Upper lobe of left lung (tissue), 6 donors: ENCODE measurements around the gene DICER1. TPM values are rescaled to one million over a fixed set of nuclear protein-coding genes. Genes with fewer than 3 reads are reported as not detected.

ENCODE experiments used
- ATAC-seq, 2 donors: fragments of 200-7000 bp; cut with Tn5 transposase; one replicate each; pipeline ENCODE4 v1.9.1; 2022; ENCODE audit warnings: mild to moderate bottlenecking in 2 of 2, moderate library complexity in 2 of 2; ENCODE audit not compliant: low FRiP score in 2 of 2
- DNase-seq, 2 donors: peaks; one replicate each; pipeline ENCODE4 v3.0.0-alpha.2; 2019 to 2020
- H3K27ac ChIP-seq, 4 donors: fragments of 200-600 bp; sonication (generic); one replicate each; pipeline ENCODE4 v1.5.1; 2016 to 2019
- H3K27me3 ChIP-seq, 4 donors: fragments of 200-600 bp; sonication (generic); one replicate each; pipeline ENCODE4 v1.5.1; 2017 to 2019
- H3K36me3 ChIP-seq, 4 donors: fragments of 200-600 bp; sonication (generic); one replicate each; pipeline ENCODE4 v1.5.1; 2016 to 2019
- H3K4me1 ChIP-seq, 4 donors: fragments of 200-600 bp; sonication (generic); one replicate each; pipeline ENCODE4 v1.5.1; 2018 to 2019
- H3K4me3 ChIP-seq, 4 donors: fragments of 200-600 bp; sonication (generic); one replicate each; pipeline ENCODE4 v1.5.1; 2017 to 2019; ENCODE audit warnings: mild to moderate bottlenecking in 2 of 4, moderate library complexity in 1 of 4
- H3K9me3 ChIP-seq, 4 donors: fragments of 200-600 bp; sonication (generic); one replicate each; pipeline ENCODE4 v1.5.1; 2018 to 2019
- EP300 ChIP-seq, 4 donors: sonication (generic); formaldehyde crosslinking; IDR thresholded peaks; one replicate each; pipeline ENCODE4 v1.5.1; 2017; ENCODE audit warnings: antibody characterized with exemption in 4 of 4, control low read depth in 2 of 4
- POLR2A ChIP-seq, 4 donors: fragments of 450-650 bp; IDR thresholded peaks; one replicate each; pipeline ENCODE4 v1.5.1; 2016 to 2017; ENCODE audit warnings: antibody characterized with exemption in 4 of 4, mild to moderate bottlenecking in 2 of 4
- POLR2AphosphoS5 ChIP-seq, 2 donors: sonication (generic); formaldehyde crosslinking; IDR thresholded peaks; one replicate each; pipeline ENCODE4 v1.5.1; 2017; ENCODE audit warnings: antibody characterized with exemption in 2 of 2
- WGBS, 2 donors: methylation state at CpG; one replicate each; pipeline ENCODE4 v1.1.5; 2017 to 2018; 5-methylcytosine and 5-hydroxymethylcytosine counted together
- total RNA-seq, 6 donors: library from RNA; depleted of rRNA in 4 of 6; stranded (reverse); fragments of >200 nt in 4 of 6; gene quantifications; one replicate each; pipeline versions ENCODE4 v1.1.0 to v1.2.1, GENCODE V29; 2016 to 2021
- TF ChIP-seq, protein P1 (sequence below), 6 experiments: fragments of 450-650 bp in 4 of 6; fragments of 200-600 bp in 2 of 6; sonication (generic) in 2 of 6; IDR thresholded peaks; one replicate each; pipeline ENCODE4 v1.5.1; 2016 to 2019; ENCODE audit warnings: antibody characterized with exemption in 6 of 6
- donor health status: DM: no; HTN: no; CAD: no; lungs with moderate emphysema.
- donor health status: DM: no; HTN: yes; CAD: no; lungs with severe emphysema.

Gene DICER1
- total RNA-seq, 6 donors from 2014 or later: 57.7 to 106 (median 75.1) TPM

DNA sequence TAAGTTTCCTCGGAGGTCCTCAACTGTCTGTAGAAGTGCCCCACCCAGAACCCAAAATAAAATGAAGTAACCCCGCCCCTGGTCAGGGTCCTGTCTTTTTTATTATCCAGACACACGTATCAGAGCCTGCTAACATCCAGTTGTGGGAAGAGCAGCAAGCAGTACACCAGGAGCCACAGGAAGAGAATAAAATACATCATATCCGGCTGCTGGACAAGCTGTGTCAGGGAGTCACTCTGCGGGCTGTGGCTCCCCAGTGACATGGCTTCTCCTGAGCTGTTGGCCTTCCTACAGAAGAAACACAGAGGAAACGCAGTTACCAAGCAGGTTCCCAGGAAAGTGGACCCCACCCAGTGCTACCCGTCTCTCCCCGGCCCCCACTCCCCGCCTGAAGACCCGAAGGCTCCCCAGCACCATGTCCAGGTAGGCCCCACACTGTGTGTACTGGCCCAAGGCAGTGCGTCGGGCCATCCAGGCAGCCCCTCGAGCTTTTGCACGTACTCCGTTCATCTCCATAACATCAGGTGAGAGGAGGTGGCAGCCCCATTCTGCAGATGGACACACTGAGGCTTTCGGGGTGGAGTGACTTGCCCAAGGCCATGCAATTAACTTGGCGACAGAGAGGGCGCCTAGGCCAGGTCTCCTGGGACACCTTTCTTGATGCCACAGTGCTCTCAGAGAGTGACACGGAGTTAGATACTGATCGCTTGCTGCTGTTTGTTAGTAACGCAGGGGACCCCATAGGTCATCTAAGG, 34.3 kb upstream of the DICER1 start:
- ATAC-seq: no peak
- Histone ChIP-seq H3K4me3 (no peak overlapping the region), H3K4me1 (peaks cover 14 to 23% (median 16%) of the 10 kb centered on the region in 4 donors), H3K27ac (peak overlapping the region in 2 of 4 donors; percentile 12 to 42), H3K27me3 (no peaks in the 10 kb centered on the region), H3K9me3 (no peaks in the 10 kb centered on the region), H3K36me3 (no peaks in the 10 kb centered on the region)
- WGBS, 2 donors: 75 to 79% methylated on average over 19 to 20 of the region's 21 CpGs
- TF ChIP-seq, protein P1, sequence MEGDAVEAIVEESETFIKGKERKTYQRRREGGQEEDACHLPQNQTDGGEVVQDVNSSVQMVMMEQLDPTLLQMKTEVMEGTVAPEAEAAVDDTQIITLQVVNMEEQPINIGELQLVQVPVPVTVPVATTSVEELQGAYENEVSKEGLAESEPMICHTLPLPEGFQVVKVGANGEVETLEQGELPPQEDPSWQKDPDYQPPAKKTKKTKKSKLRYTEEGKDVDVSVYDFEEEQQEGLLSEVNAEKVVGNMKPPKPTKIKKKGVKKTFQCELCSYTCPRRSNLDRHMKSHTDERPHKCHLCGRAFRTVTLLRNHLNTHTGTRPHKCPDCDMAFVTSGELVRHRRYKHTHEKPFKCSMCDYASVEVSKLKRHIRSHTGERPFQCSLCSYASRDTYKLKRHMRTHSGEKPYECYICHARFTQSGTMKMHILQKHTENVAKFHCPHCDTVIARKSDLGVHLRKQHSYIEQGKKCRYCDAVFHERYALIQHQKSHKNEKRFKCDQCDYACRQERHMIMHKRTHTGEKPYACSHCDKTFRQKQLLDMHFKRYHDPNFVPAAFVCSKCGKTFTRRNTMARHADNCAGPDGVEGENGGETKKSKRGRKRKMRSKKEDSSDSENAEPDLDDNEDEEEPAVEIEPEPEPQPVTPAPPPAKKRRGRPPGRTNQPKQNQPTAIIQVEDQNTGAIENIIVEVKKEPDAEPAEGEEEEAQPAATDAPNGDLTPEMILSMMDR (IDR thresholded peaks at IDR 0.05): no peak
- TF ChIP-seq EP300 (IDR thresholded peaks at IDR 0.05) (no peak), POLR2A (IDR thresholded peaks at IDR 0.05) (no peak), POLR2AphosphoS5 (IDR thresholded peaks at IDR 0.05) (no peak)
- peak in 1 of 2 donors; percentile 56 for DNase-seq

DNA sequence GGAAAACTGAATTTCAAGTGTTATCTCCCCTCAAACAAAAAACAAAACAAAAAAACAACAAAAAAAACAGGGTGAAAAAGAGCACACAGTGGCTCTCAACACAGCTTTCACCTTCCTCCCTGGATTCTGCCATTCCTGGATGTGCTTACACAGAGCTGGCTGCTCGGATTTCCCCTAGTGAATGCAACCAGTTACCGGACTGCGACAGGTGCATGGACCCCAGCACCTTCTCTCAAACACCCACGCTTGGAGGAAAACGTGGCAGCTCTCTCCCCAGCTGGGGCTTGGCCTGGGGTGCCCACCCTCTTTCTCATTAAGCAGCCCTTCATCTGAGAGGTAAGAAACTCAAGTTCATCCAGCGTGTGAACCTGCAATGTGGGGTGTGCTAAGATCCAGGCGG, 33.5 kb upstream of the DICER1 start:
- TF ChIP-seq POLR2A (IDR thresholded peaks at IDR 0.05) (no peak), EP300 (IDR thresholded peaks at IDR 0.05) (no peak)
- Histone ChIP-seq H3K4me1 (peaks cover 18 to 26% (median 20%) of the 10 kb centered on the region in 4 donors), H3K4me3 (no peak overlapping the region), H3K9me3 (no peaks in the 10 kb centered on the region), H3K27me3 (no peaks in the 10 kb centered on the region), H3K27ac (no peak overlapping the region), H3K36me3 (no peaks in the 10 kb centered on the region)
- DNase-seq (no peak), ATAC-seq (no peak)
- 89 to 92% methylated on average over 7 of the region's 7 CpGs for whole genome bisulfite sequencing, 2 donors

- no peaks in the 10 kb centered on the region for H3K9me3 ChIP-seq
- H3K4me3 ChIP-seq: no peak overlapping the region
- H3K27me3 ChIP-seq: no peaks in the 10 kb centered on the region
- no peaks in the 10 kb centered on the region for H3K36me3 ChIP-seq
- 59 to 61% methylated on average over 4 of the region's 4 CpGs for WGBS, 2 donors
- DNase-seq: no peak
- H3K4me1 ChIP-seq: peaks cover 18 to 26% (median 22%) of the 10 kb centered on the region in 4 donors
- no peak overlapping the region for H3K27ac ChIP-seq
- no peak for TF ChIP-seq POLR2A (IDR thresholded peaks at IDR 0.05)
- no peak for TF ChIP-seq EP300 (IDR thresholded peaks at IDR 0.05)
- TF ChIP-seq, protein P1 (IDR thresholded peaks at IDR 0.05): no peak
- no peak for TF ChIP-seq POLR2AphosphoS5 (IDR thresholded peaks at IDR 0.05)
- ATAC-seq: no peak
Observed at GRCh38 chr14:95190346-95190840, 33.1 kb upstream of the DICER1 start.

DNA sequence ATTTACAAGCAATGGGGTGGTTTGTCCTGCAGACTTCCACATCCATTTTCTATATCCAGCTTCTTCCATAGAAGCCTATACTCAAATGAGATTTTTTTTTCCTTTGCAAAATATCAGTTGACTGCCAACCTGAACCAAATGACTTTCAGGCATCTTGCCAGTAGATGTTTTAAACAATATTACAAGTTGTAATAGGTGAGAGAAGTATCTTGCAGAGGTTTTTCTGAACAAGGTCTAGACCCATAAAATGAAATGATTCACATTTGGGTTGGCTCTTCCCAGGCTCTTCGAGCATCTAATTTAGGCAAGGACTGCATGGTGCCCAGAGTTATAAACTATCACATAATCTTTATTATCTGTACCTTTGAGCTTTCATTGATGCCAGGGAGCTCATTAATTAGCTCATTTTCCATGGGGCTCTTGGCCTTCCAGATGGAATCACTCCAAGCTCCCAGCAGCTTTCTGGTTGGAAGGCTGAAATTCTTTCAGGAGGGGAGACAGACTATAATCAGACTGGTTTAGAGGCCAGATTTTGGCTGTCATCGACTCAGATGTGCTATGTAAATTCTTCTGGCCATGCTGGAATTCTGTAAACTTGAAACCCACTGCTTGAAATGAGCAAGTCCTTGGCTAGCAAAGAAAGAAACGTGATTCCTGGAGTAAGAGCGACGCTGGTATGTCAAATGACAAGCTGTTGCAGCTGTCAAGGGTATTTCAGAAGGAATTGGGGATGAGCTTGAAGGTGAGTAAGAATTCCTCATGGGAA, 32.2 kb upstream of the DICER1 start:
- 54 to 70% methylated on average over 5 of the region's 5 CpGs for WGBS, 2 donors
- peaks cover 25 to 34% (median 30%) of the 10 kb centered on the region in 4 donors for H3K4me1 ChIP-seq
- no peak for DNase-seq

More for the DNA sequence above, 32.2 kb upstream of the DICER1 start:
- ATAC-seq: no peak
- no peaks in the 10 kb centered on the region for H3K9me3 ChIP-seq
- H3K4me3 ChIP-seq: no peak overlapping the region
- H3K27me3 ChIP-seq: no peaks in the 10 kb centered on the region
- no peak for TF ChIP-seq POLR2AphosphoS5 (IDR thresholded peaks at IDR 0.05)
- TF ChIP-seq, protein P1 (IDR thresholded peaks at IDR 0.05): no peak
- no peak for TF ChIP-seq EP300 (IDR thresholded peaks at IDR 0.05)
- TF ChIP-seq POLR2A (IDR thresholded peaks at IDR 0.05): no peak
- no peak overlapping the region for H3K27ac ChIP-seq
- no peaks in the 10 kb centered on the region for H3K36me3 ChIP-seq
